Measurements from ENCODE around the gene PRDM15. TPM values are rescaled to one million over a fixed set of nuclear protein-coding genes. Genes with fewer than 3 reads are reported as not detected.

Gene PRDM15
- total RNA-seq, 1 donor from 2014 or later = 10.2 TPM

GRCh38 chr21:41770901-41771624 lies 108.1 kb downstream of the PRDM15 start:
- Mint-ChIP-seq H3K36me3 (ENCODE audit: unreplicated experiment) (peaks cover 8% of the 10 kb centered on the region), H3K27me3 (ENCODE audit: unreplicated experiment) (peaks cover 16% of the 10 kb centered on the region), H3K27ac (ENCODE audit: unreplicated experiment) (no peak overlapping the region), H3K9me3 (ENCODE audit: unreplicated experiment) (peaks cover 2% of the 10 kb centered on the region), H3K4me1 (ENCODE audit: low read depth, unreplicated experiment) (peaks cover 20% of the 10 kb centered on the region), H3K4me3 (ENCODE audit: unreplicated experiment) (no peak overlapping the region)
- TF ChIP-seq CTCF (IDR thresholded peaks at IDR 0.05; ENCODE audit: partially characterized antibody, unreplicated experiment) = no peak
- DNase-seq = no peak

GRCh38 chr21:41769933-41770332 lies 109.2 kb downstream of the PRDM15 start:
- no peak for TF ChIP-seq CTCF (IDR thresholded peaks at IDR 0.05; ENCODE audit: partially characterized antibody, unreplicated experiment)
- peaks cover 15% of the 10 kb centered on the region for H3K27me3 Mint-ChIP-seq (ENCODE audit: unreplicated experiment)
- no peak for DNase-seq
- H3K4me1 Mint-ChIP-seq (ENCODE audit: low read depth, unreplicated experiment) = peaks cover 20% of the 10 kb centered on the region
- peaks cover 8% of the 10 kb centered on the region for H3K36me3 Mint-ChIP-seq (ENCODE audit: unreplicated experiment)
- peaks cover 2% of the 10 kb centered on the region for H3K9me3 Mint-ChIP-seq (ENCODE audit: unreplicated experiment)
- no peak overlapping the region for H3K27ac Mint-ChIP-seq (ENCODE audit: unreplicated experiment)
- H3K4me3 Mint-ChIP-seq (ENCODE audit: unreplicated experiment) = no peak overlapping the region

GRCh38 chr21:41769521-41769920 lies 109.6 kb downstream of the PRDM15 start:
- Mint-ChIP-seq H3K27ac (ENCODE audit: unreplicated experiment) (no peak overlapping the region), H3K9me3 (ENCODE audit: unreplicated experiment) (peaks cover 2% of the 10 kb centered on the region), H3K4me1 (ENCODE audit: low read depth, unreplicated experiment) (peaks cover 20% of the 10 kb centered on the region), H3K36me3 (ENCODE audit: unreplicated experiment) (peaks cover 5% of the 10 kb centered on the region), H3K27me3 (ENCODE audit: unreplicated experiment) (peaks cover 15% of the 10 kb centered on the region), H3K4me3 (ENCODE audit: unreplicated experiment) (no peak overlapping the region)
- TF ChIP-seq CTCF (IDR thresholded peaks at IDR 0.05; ENCODE audit: partially characterized antibody, unreplicated experiment) = no peak
- no peak for DNase-seq

- H3K4me1 Mint-ChIP-seq (ENCODE audit: low read depth, unreplicated experiment) = peaks cover 20% of the 10 kb centered on the region
- peak overlapping the region; percentile 57 for H3K4me3 Mint-ChIP-seq (ENCODE audit: unreplicated experiment)
- no peak for DNase-seq
- no peak overlapping the region for H3K27ac Mint-ChIP-seq (ENCODE audit: unreplicated experiment)
- peaks cover 15% of the 10 kb centered on the region for H3K27me3 Mint-ChIP-seq (ENCODE audit: unreplicated experiment)
- H3K36me3 Mint-ChIP-seq (ENCODE audit: unreplicated experiment) = peaks cover 4% of the 10 kb centered on the region
- peaks cover 2% of the 10 kb centered on the region for H3K9me3 Mint-ChIP-seq (ENCODE audit: unreplicated experiment)
- no peak for TF ChIP-seq CTCF (IDR thresholded peaks at IDR 0.05; ENCODE audit: partially characterized antibody, unreplicated experiment)
These were observed 110.0 kb downstream of the PRDM15 start for GRCh38 chr21:41769111-41769510.

GRCh38 chr21:41768437-41769042 lies 110.6 kb downstream of the PRDM15 start:
- peaks cover 2% of the 10 kb centered on the region for H3K9me3 Mint-ChIP-seq (ENCODE audit: unreplicated experiment)
- peaks cover 4% of the 10 kb centered on the region for H3K36me3 Mint-ChIP-seq (ENCODE audit: unreplicated experiment)
- no peak for TF ChIP-seq CTCF (IDR thresholded peaks at IDR 0.05; ENCODE audit: partially characterized antibody, unreplicated experiment)
- peaks cover 21% of the 10 kb centered on the region for H3K4me1 Mint-ChIP-seq (ENCODE audit: low read depth, unreplicated experiment)
- H3K27ac Mint-ChIP-seq (ENCODE audit: unreplicated experiment) = no peak overlapping the region
- peaks cover 15% of the 10 kb centered on the region for H3K27me3 Mint-ChIP-seq (ENCODE audit: unreplicated experiment)
- peak overlapping the region; percentile 57 for H3K4me3 Mint-ChIP-seq (ENCODE audit: unreplicated experiment)
- no peak for DNase-seq
